ENCODE results near the gene CNKSR3.

GRCh38 chr6:154445417-154445816, 65.1 kb downstream of the CNKSR3 start:
- TF ChIP-seq RARB (CRISPR knock-in tag; IDR thresholded peaks at IDR 0.05) (no peak), CREB5 (CRISPR knock-in tag; IDR thresholded peaks at IDR 0.05; ENCODE audit: low read depth) (no peak)
- TF ChIP-seq, protein P1, sequence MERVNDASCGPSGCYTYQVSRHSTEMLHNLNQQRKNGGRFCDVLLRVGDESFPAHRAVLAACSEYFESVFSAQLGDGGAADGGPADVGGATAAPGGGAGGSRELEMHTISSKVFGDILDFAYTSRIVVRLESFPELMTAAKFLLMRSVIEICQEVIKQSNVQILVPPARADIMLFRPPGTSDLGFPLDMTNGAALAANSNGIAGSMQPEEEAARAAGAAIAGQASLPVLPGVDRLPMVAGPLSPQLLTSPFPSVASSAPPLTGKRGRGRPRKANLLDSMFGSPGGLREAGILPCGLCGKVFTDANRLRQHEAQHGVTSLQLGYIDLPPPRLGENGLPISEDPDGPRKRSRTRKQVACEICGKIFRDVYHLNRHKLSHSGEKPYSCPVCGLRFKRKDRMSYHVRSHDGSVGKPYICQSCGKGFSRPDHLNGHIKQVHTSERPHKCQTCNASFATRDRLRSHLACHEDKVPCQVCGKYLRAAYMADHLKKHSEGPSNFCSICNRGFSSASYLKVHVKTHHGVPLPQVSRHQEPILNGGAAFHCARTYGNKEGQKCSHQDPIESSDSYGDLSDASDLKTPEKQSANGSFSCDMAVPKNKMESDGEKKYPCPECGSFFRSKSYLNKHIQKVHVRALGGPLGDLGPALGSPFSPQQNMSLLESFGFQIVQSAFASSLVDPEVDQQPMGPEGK (CRISPR knock-in tag; IDR thresholded peaks at IDR 0.05; ENCODE audit: borderline replicate concordance), result no peak

Data from SK-N-SH treated with all-trans-retinoic acid at 6 μM for 48 hours (cell line).